Heart right ventricle (tissue), 16 donors: Measurements from ENCODE around the gene ATRN. TPM values are rescaled to one million over a fixed set of nuclear protein-coding genes. Genes with fewer than 3 reads are reported as not detected.

Experiments used
- ATAC-seq, 8 donors: fragments of 200-7000 bp; cut with Tn5 transposase; one replicate each; pipeline ENCODE4 v1.9.1; 2020; ENCODE audit warnings: mild to moderate bottlenecking in 8 of 8, moderate library complexity in 8 of 8, moderate number of reproducible peaks in 1 of 8
- DNase-seq, 2 donors: peaks; one replicate each; pipeline ENCODE4 v3.0.0-alpha.2; 2020
- H3K27ac ChIP-seq, 10 donors: fragments of 200-600 bp; sonication (generic) in 2 of 10; one replicate each; pipeline versions ENCODE4 v1.5.0 to v1.8.0; 2020 to 2022; ENCODE audit warnings: mild to moderate bottlenecking in 3 of 10
- H3K27me3 ChIP-seq, 7 donors: fragments of 200-600 bp; one replicate each; pipeline ENCODE4 v1.8.0; 2021 to 2022; ENCODE audit warnings: mild to moderate bottlenecking in 2 of 7
- H3K36me3 ChIP-seq, 9 donors: fragments of 200-600 bp; sonication (generic) in 1 of 9; one replicate each; pipeline versions ENCODE4 v1.5.0 to v1.8.0; 2020 to 2022; ENCODE audit warnings: mild to moderate bottlenecking in 2 of 9
- H3K4me1 ChIP-seq, 9 donors: fragments of 200-600 bp; sonication (generic) in 1 of 9; one replicate each; pipeline versions ENCODE4 v1.5.0 to v1.8.0; 2020 to 2022; ENCODE audit warnings: mild to moderate bottlenecking in 4 of 9
- H3K4me3 ChIP-seq, 10 donors: fragments of 200-600 bp; sonication (generic) in 2 of 10; one replicate each; pipeline versions ENCODE4 v1.5.0 to v1.8.0; 2020 to 2022; ENCODE audit warnings: mild to moderate bottlenecking in 7 of 10, moderate library complexity in 2 of 10
- H3K9me3 ChIP-seq, 11 donors: fragments of 200-600 bp in 10 of 11; sonication (generic) in 2 of 11; one replicate each; pipeline versions ENCODE4 v1.5.0 to v1.8.0; 2013 to 2022; ENCODE audit warnings: mild to moderate bottlenecking in 2 of 11, control low read depth in 1 of 11, moderate library complexity in 1 of 11
- WGBS, 2 donors: extraction: QIAGEN DNeasy Blood & Tissue Kit; methylation state at CpG; one replicate each; pipeline ENCODE4 v1.1.7; 2013; ENCODE audit warnings: inconsistent platforms in 1 of 2; 5-methylcytosine and 5-hydroxymethylcytosine counted together
- intact Hi-C, 10 donors: fragments of 100-400 bp; cut with DNase I; formaldehyde crosslinking; loops; one replicate each; pipeline versions ENCODE4 v1.11.1 to v1.14.2; 2022
- polyA plus RNA-seq, 2 donors: library from polyadenylated mRNA; stranded (reverse); fragments of 200-250 nt; gene quantifications; one replicate each; pipeline ENCODE4 v1.2.3, GENCODE V29; 2013
- total RNA-seq, 10 donors: library from RNA; stranded (reverse); fragmentation: NEBNext Ultra II Directional in 3 of 10; extraction: Animal tissue kit (Norgen Biotek cat#: 25700) in 3 of 10; gene quantifications; one replicate each; pipeline versions ENCODE4 v1.2.1 to v1.2.4, GENCODE V29; 2021 to 2023
- TF ChIP-seq, protein P1 (sequence below), 9 donors: fragments of 200-600 bp; sonication (generic) in 2 of 9; IDR thresholded peaks; one replicate each; pipeline versions ENCODE4 v1.5.0 to v1.8.0; 2021 to 2022; ENCODE audit warnings: antibody characterized with exemption in 9 of 9, mild to moderate bottlenecking in 5 of 9, moderate library complexity in 1 of 9
- donor health status: Arrhythmogenic right ventricular cardiomyopathy.
- donor health status: ischemic (EF 13 %, LVEDD 7.1; RV severe dilation, severe dysfunction).
- donor health status: healthy with polysubstance abuse.
- donor health status: DM: no; HTN: yes; CAD: no.
- donor health status: DM: no; HTN: no; CAD: no.
- donor health status: ischemic (EF 25% LVEDD 6.9; RV normal size, moderate dysfunction).
- donor health status: ischemic (EF 25% LVEDD 5.7; RV mildly dilated, moderate dysfunction).
- donor health status: healthy.
- donor health status: DM: yes; HTN: yes; CAD: no.
- donor health status: Ischemic cardiomyopathy.
- donor health status: ischemic (EF 35%, LVEDD 5.7; RV mildly dilated, moderate dysfunction).
- donor health status: nonischemic (EF 11% LVEDD 7.7; RV severe dilation, severe dysfunction).
- donor health status: DM: yes; HTN: yes; CAD: no.
- donor health status: PGD.
- donor health status: ischemic (EF 29% LVEDD 5.4; RV normal size, mild dysfunction).
- donor health status: nonischemic (EF 23%, LVEDD 6.1; RV moderate dilation, normal function).

The ATRN gene
- total and polyA plus RNA-seq, 12 donors: 4.6 to 44.0 (median 37.8) TPM

DNA sequence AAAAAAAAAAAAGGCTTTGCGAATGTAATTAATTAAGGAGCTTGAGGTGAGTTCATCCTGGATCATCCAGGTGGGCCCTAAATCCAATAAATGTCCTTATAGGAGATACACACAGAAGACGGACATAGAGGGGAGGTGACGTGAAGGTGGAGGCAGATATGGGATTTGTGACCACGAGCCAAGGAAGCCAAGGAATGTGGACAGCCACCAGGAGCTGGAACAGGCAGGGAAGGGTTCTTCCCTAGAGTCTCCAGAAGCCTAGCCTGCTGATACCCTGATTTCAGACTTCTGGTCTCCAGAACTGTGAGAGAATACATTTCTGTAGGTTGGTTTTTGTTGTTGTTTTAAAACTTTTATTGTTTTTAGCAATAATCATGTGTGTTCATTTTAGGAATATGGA, 6.7 kb upstream of the ATRN start:
- no peaks in the 10 kb centered on the region for H3K27me3 ChIP-seq
- intact Hi-C loops: no loop called here
- H3K9me3 ChIP-seq: no peaks in the 10 kb centered on the region
- H3K4me1 ChIP-seq: peaks cover 0 to 2% (median 0%) of the 10 kb centered on the region in 9 donors
- no peaks in the 10 kb centered on the region for H3K36me3 ChIP-seq
- H3K27ac ChIP-seq: no peak overlapping the region
- no peak overlapping the region for H3K4me3 ChIP-seq
- no peak for ATAC-seq
- 71 to 73% methylated on average over 4 of the region's 4 CpGs for WGBS, 2 donors
- no peak for DNase-seq
- TF ChIP-seq, protein P1, sequence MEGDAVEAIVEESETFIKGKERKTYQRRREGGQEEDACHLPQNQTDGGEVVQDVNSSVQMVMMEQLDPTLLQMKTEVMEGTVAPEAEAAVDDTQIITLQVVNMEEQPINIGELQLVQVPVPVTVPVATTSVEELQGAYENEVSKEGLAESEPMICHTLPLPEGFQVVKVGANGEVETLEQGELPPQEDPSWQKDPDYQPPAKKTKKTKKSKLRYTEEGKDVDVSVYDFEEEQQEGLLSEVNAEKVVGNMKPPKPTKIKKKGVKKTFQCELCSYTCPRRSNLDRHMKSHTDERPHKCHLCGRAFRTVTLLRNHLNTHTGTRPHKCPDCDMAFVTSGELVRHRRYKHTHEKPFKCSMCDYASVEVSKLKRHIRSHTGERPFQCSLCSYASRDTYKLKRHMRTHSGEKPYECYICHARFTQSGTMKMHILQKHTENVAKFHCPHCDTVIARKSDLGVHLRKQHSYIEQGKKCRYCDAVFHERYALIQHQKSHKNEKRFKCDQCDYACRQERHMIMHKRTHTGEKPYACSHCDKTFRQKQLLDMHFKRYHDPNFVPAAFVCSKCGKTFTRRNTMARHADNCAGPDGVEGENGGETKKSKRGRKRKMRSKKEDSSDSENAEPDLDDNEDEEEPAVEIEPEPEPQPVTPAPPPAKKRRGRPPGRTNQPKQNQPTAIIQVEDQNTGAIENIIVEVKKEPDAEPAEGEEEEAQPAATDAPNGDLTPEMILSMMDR (IDR thresholded peaks at IDR 0.05): no peak

DNA sequence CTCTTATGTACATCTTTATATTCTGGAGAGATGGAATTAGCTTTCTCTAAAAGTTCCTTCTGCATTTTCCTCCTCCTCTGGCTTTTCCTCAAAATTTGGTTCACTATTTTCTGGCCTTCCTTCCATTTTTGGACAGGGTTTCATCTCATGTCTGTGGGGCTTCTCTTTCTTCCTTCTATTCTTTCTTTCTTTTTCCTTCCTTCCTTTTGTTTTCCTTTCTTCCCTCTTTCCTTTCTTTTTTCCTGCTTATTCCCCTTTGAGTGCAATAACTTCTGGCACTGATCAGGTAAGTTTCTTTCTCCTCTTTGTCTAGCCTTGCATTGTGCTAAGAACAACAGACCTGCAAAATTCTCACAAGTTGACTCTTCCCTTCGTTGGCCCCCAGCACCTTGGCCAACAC, 5.5 kb upstream of the ATRN start:
- Histone ChIP-seq H3K27ac (no peak overlapping the region), H3K36me3 (no peaks in the 10 kb centered on the region), H3K27me3 (no peaks in the 10 kb centered on the region), H3K4me1 (peaks cover 0 to 8% (median 0%) of the 10 kb centered on the region in 9 donors), H3K4me3 (no peak overlapping the region), H3K9me3 (no peaks in the 10 kb centered on the region)
- ATAC-seq: no peak
- DNase-seq: no peak
- intact Hi-C loops: no loop called here
- WGBS, 2 donors: 24 to 33% methylated on average over 1 of the region's 1 CpG
- TF ChIP-seq, protein P1 (IDR thresholded peaks at IDR 0.05): no peak

DNA sequence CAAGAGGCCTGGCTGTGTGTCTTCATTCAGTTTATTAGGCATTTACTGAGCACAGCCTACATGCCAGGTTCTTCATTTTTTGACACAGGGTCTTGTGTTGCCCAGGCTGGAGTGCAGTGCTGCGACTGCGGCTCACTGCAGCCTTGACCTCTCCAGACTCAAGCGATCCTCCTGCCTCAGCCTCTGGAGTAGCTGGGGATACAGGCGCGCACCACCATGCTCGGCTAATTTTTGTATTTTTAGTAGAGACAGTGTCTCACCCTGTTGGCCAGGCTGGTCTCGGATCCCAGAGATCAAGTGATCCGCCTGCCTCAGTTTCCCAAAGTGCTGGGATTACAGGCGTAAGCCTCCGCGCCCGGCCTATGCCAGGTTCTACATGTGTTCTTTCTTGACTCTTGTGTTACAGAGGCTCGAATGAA, 601 bp upstream of the ATRN start:
- Histone ChIP-seq H3K9me3 (no peaks in the 10 kb centered on the region), H3K4me1 (peaks cover 6 to 35% (median 29%) of the 10 kb centered on the region in 9 donors), H3K27me3 (no peaks in the 10 kb centered on the region), H3K36me3 (no peaks in the 10 kb centered on the region), H3K27ac (peak overlapping the region; percentile 36 to 97 (median 86)), H3K4me3 (peak overlapping the region; percentile 68 to 100 (median 96))
- TF ChIP-seq, protein P1 (IDR thresholded peaks at IDR 0.05): no peak
- 45 to 49% methylated on average over 13 of the region's 13 CpGs for WGBS, 2 donors
- DNase-seq (no peak), ATAC-seq (peak in 2 of 8 donors; percentile 10 to 11)
- intact Hi-C loops: loop anchor here in 4 of 10 donors (2.0 kb wide), 2 partner anchors 61 to 63 kb away; partner anchors contain the start of gene DNAAF9 (in 1 of the 4)

DNA sequence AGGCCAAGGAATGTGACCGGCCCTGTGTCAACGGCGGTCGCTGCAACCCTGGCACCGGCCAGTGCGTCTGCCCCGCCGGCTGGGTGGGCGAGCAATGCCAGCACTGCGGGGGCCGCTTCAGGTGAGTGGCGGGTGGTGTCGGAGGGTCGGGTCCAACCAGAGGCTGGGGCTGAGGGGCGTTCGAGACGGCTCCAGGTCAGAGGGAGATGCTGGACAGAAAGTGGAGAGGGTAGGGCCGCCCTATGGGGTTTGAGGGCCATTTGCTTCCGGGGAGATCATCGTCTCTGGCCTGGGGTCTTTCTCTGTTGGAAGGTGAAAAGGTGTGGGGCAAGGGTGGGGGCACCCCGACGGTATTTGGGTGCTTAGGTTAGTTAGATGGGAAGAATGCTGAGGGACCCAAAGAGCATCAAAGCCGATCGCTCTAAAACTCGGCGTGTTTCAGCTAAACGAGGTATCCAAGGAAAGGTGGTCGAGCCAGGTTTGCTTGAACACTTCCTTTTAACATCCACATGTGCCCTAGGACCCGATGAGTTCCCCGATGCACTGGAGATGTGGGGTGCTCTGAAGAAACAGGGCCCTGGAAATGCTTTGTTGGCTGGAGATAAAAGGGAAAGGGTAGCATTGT, 691 bp downstream of the ATRN start:
- H3K27me3 ChIP-seq: no peaks in the 10 kb centered on the region
- intact Hi-C loops: loop anchor here in 5 of 10 donors (2.0 kb wide), 2 partner anchors 63 to 65 kb away; partner anchors contain the start of gene DNAAF9 (in 1 of the 5)
- no peaks in the 10 kb centered on the region for H3K36me3 ChIP-seq
- H3K27ac ChIP-seq: peak overlapping the region in 9 of 10 donors; percentile 78 to 97 (median 88)
- H3K4me3 ChIP-seq: peak overlapping the region; percentile 68 to 100 (median 96)
- peak in 1 of 2 donors; percentile 11 for DNase-seq
- H3K9me3 ChIP-seq: no peaks in the 10 kb centered on the region
- 0 to 1% methylated on average over 30 of the region's 30 CpGs for WGBS, 2 donors
- TF ChIP-seq, protein P1 (IDR thresholded peaks at IDR 0.05): no peak
- H3K4me1 ChIP-seq: peaks cover 6 to 35% (median 29%) of the 10 kb centered on the region in 9 donors
- ATAC-seq: peak in 3 of 8 donors; percentile 1 to 34 (median 22)
